Ishikawa (cell line): ENCODE measurements around the gene ARNT2.

Experiments
- CEBPB ChIP-seq: IDR thresholded peaks from 2 replicates; pipeline ENCODE4 v1.6.1; 2012
- CREB1 ChIP-seq: IDR thresholded peaks from 2 replicates; pipeline ENCODE4 v1.6.1; 2012; ENCODE audit warnings: low read depth
- EGR1 ChIP-seq: IDR thresholded peaks from 2 replicates; pipeline ENCODE4 v1.6.1; 2012
- EP300 ChIP-seq: IDR thresholded peaks from 2 replicates; pipeline ENCODE4 v1.6.1; 2012; ENCODE audit warnings: borderline replicate concordance
- MAX ChIP-seq: IDR thresholded peaks from 2 replicates; pipeline ENCODE4 v1.6.1; 2012
- NFIC ChIP-seq: IDR thresholded peaks from 2 replicates; pipeline ENCODE4 v1.6.1; 2012
- RAD21 ChIP-seq: IDR thresholded peaks from 2 replicates; pipeline ENCODE4 v1.6.1; 2012; ENCODE audit warnings: low read depth
- REST ChIP-seq: IDR thresholded peaks from 2 replicates; pipeline ENCODE4 v1.6.1; 2012; ENCODE audit warnings: low read depth, mild to moderate bottlenecking
- TAF1 ChIP-seq: IDR thresholded peaks from 2 replicates; pipeline ENCODE4 v1.6.1; 2012; ENCODE audit warnings: low read depth, mild to moderate bottlenecking
- TCF12 ChIP-seq: IDR thresholded peaks from 2 replicates; pipeline ENCODE4 v1.6.1; 2012; ENCODE audit warnings: low read depth
- TEAD4 ChIP-seq: IDR thresholded peaks from 2 replicates; pipeline ENCODE4 v1.6.1; 2012
- YY1 ChIP-seq: IDR thresholded peaks from 2 replicates; pipeline ENCODE4 v1.6.1; 2012; ENCODE audit warnings: low read depth
- TF ChIP-seq, protein P1 (sequence below): IDR thresholded peaks from 2 replicates; pipeline ENCODE4 v1.6.1; 2012

DNA sequence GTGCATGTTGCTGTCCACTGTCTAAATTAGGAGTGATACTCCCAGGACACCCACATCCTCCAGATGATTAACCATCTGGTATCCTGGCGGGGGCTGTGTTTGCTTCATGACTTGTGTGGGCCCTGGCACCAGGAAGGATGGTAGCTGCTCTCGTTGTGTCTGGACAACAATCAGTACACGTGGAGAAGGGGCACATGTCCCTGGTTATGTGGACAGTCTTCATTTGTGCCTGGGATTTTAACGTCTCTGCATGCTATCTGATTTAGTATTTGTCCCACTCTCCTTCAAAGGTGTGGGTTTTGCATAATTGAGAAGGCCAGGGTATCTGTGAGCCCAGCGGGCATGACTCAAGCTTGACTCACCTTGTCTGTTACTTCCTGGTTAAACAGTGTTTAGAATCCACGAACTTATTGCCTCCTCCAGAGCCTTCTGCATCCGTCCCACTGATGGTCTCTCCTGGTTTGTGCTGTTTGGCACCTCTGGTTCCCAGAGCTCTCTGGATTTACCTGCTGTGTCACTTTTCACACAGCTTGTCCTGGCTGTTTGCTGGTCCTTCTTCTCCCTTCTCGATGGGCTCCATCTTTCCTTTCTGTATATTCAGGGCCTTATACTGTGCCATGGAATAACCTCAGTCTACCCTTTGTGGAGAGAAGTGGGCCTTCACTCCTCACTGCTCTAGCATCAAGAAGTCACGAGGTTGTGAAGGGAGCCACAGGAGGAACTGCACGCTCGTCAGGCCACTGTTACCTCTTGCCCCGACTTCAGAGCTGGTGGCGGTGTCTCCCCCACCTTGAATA lies 32.5 kb downstream of the ARNT2 start:
- TF ChIP-seq RAD21 (no peak), EP300 (no peak), TEAD4 (no peak), YY1 (no peak), MAX (no peak), REST (no peak), EGR1 (no peak), CEBPB (no peak), TCF12 (no peak), TAF1 (no peak), CREB1 (no peak), NFIC (no peak)
- TF ChIP-seq, protein P1, sequence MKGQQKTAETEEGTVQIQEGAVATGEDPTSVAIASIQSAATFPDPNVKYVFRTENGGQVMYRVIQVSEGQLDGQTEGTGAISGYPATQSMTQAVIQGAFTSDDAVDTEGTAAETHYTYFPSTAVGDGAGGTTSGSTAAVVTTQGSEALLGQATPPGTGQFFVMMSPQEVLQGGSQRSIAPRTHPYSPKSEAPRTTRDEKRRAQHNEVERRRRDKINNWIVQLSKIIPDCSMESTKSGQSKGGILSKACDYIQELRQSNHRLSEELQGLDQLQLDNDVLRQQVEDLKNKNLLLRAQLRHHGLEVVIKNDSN: no peak
